NCI-H2029 (cell line): ENCODE data around the gene PSMA2.

ENCODE experiments used
- DNase-seq: peaks from one replicate; lab custom pipeline; 2025; lab: John Stamatoyannopoulos, UW

Gene PSMA2

GRCh38 chr7:42940985-42941847 is 9.2 kb upstream of the PSMA2 start:
- DNase-seq, result peak; percentile 44

- DNase-seq, result no peak
These were observed 7.7 kb upstream of the PSMA2 start for GRCh38 chr7:42939457-42940240.

GRCh38 chr7:42935861-42936260 is 3.9 kb upstream of the PSMA2 start:
- DNase-seq, result no peak

GRCh38 chr7:42934291-42934690 is 2.3 kb upstream of the PSMA2 start:
- DNase-seq, result no peak

GRCh38 chr7:42932811-42933591 is 1.0 kb upstream of the PSMA2 start:
- no peak for DNase-seq

GRCh38 chr7:42931447-42931833 is 534 bp downstream of the PSMA2 start:
- DNase-seq, result no peak

- DNase-seq, result no peak
These were observed 1.1 kb downstream of the PSMA2 start for GRCh38 chr7:42930889-42931288.

- DNase-seq, result no peak
These were observed 2.5 kb downstream of the PSMA2 start for GRCh38 chr7:42929449-42929848.

GRCh38 chr7:42928754-42929153 is 3.2 kb downstream of the PSMA2 start:
- DNase-seq, result no peak

- no peak for DNase-seq
These were observed 5.8 kb downstream of the PSMA2 start for GRCh38 chr7:42926204-42926603.

- DNase-seq, result no peak
These were observed 6.3 kb downstream of the PSMA2 start for GRCh38 chr7:42925630-42926029.

GRCh38 chr7:42924223-42924838 is 7.6 kb downstream of the PSMA2 start:
- DNase-seq, result no peak

- no peak for DNase-seq
These were observed 9.8 kb downstream of the PSMA2 start for GRCh38 chr7:42922017-42922753.

GRCh38 chr7:42915356-42915755 is 16.6 kb downstream of the PSMA2 start:
- no peak for DNase-seq

- DNase-seq, result no peak
These were observed 17.4 kb downstream of the PSMA2 start for GRCh38 chr7:42914421-42915045.

GRCh38 chr7:42914009-42914408 is 18.0 kb downstream of the PSMA2 start:
- DNase-seq, result no peak

- DNase-seq, result no peak
These were observed 18.4 kb downstream of the PSMA2 start for GRCh38 chr7:42913591-42913990.

GRCh38 chr7:42911454-42912447 is 20.2 kb downstream of the PSMA2 start, which contains the start of gene C7orf25:
C7orf25 (minus strand) TSS chr7:42912070; CDS start chr7:42910900, 1,170 bp downstream.
- peak; percentile 90 for DNase-seq

GRCh38 chr7:42910306-42910705 is 21.7 kb downstream of the PSMA2 start:
- DNase-seq, result no peak
